ENCODE data around the gene DTNBP1. TPM values are rescaled to one million over a fixed set of nuclear protein-coding genes. Genes with fewer than 3 reads are reported as not detected.

The DTNBP1 gene
- total and polyA plus RNA-seq, 2 of the 13 experiments (the other 11 are each of a cell fraction or from before 2014, with no cell fraction given) = 6.6 to 19.1 TPM

- TF ChIP-seq IRF9 (CRISPR knock-in tag; IDR thresholded peaks at IDR 0.05; ENCODE audit: borderline replicate concordance) = no peak
- TF ChIP-seq NFE2 (CRISPR knock-in tag; IDR thresholded peaks at IDR 0.05) = no peak
- TF ChIP-seq ETV5 (CRISPR knock-in tag; IDR thresholded peaks at IDR 0.05; ENCODE audit: borderline replicate concordance) = no peak
- no peak for TF ChIP-seq ZMYM4 (CRISPR knock-in tag; IDR thresholded peaks at IDR 0.05)
- no peak for TF ChIP-seq GLMP (CRISPR knock-in tag; IDR thresholded peaks at IDR 0.05; ENCODE audit: borderline replicate concordance)
- no peak for TF ChIP-seq TP53 (CRISPR knock-in tag; conservative IDR thresholded peaks at IDR 0.05)
- TF ChIP-seq BHLHE40 (IDR thresholded peaks at IDR 0.05; ENCODE audit: low read length) = no peak
- TF ChIP-seq ZNF773 (CRISPR knock-in tag; IDR thresholded peaks at IDR 0.05; ENCODE audit: borderline replicate concordance) = no peak
- TF ChIP-seq ZNF883 (CRISPR knock-in tag; IDR thresholded peaks at IDR 0.05; ENCODE audit: not compliant biosample characterization) = no peak
- no peak for TF ChIP-seq ATF7 (IDR thresholded peaks at IDR 0.05)
- no peak for TF ChIP-seq ATF7 (CRISPR knock-in tag; IDR thresholded peaks at IDR 0.05)
Measured at GRCh38 chr6:15485936-15486335, 176.9 kb downstream of the DTNBP1 start (continued).

- in situ Hi-C loops (cut with HindIII; ENCODE audit: extremely low pct_ligation_motif_present, low pct_unique_long_range_greater_than_20kb) (loop anchor here (25.0 kb wide), 1 partner anchor 1273 kb away; no protein-coding TSS in a partner anchor), intact Hi-C loops (cut with micrococcal nuclease; ENCODE audit: unreplicated experiment) (no loop called here)
- no peaks in the 10 kb centered on the region for H3K79me2 ChIP-seq (ENCODE audit: insufficient read depth, low read length)
- H2AFZ ChIP-seq (ENCODE audit: low read length) = no peak overlapping the region
- H4K20me1 ChIP-seq (ENCODE audit: insufficient read depth, low read length) = no peaks in the 10 kb centered on the region; the same call in 1 of the 2 replicates
- ChIA-PET CTCF (ENCODE audit: low intra/inter-chr PET ratio, low total read pairs) (no interaction called here), POLR2A (no interaction called here)
- BruUV-seq (replicated peaks) = no TSS peak
- H3K4me2 ChIP-seq (ENCODE audit: low read depth, low read length) = no peak overlapping the region
- H3K4me3 ChIP-seq (replicated peaks in 1 of 3; ENCODE audit: insufficient read depth in 1 of 3, low read depth in 2 of 3, low read length in 3 of 3) = no peak overlapping the region
- TF ChIP-seq DMAP1 (CRISPR knock-in tag; IDR thresholded peaks at IDR 0.05) (no peak), IRF1 (CRISPR knock-in tag; IDR thresholded peaks at IDR 0.05; ENCODE audit: low read depth) (no peak), ZNF430 (CRISPR knock-in tag; IDR thresholded peaks at IDR 0.05) (no peak)
- DNase-seq (ENCODE audit: low spot score) = no peak
- 0 out of 2 replicates have a peak, but pooled peaks cover 7% of the 10 kb centered on the region for H3K4me1 ChIP-seq (ENCODE audit: insufficient read depth, low read length)
- no peaks in the 10 kb centered on the region for H3K27me3 ChIP-seq (ENCODE audit: control insufficient read depth in 1 of 2, insufficient read depth in 2 of 2, low read length in 2 of 2)
- WGBS (ENCODE audit: low lambda C conversion rate) = 97% methylated on average over 4 of the region's 4 CpGs
- no peak for FAIRE-seq
- no peak overlapping the region for H3K9ac ChIP-seq (ENCODE audit: insufficient read depth, low read depth, low read length)
- ATAC-seq = no peak
- H3K9me3 ChIP-seq (ENCODE audit: low read length) = no peaks in the 10 kb centered on the region
- H3K27ac ChIP-seq (ENCODE audit: extremely low read length, insufficient read depth, low read length) = no peak overlapping the region
- peaks cover 15 to 25% of the 10 kb centered on the region in 2 experiments; a peak in 4 of 5 replicates for H3K36me3 ChIP-seq (replicated peaks in 1 of 2; ENCODE audit: control insufficient read depth in 1 of 2, insufficient read depth in 2 of 2, low read length in 2 of 2)
Measured at GRCh38 chr6:15484821-15485220, 178.0 kb downstream of the DTNBP1 start.

Measured in HepG2 (cell line).